Stimulated activated CD4-positive, alpha-beta T cell treated with anti-CD3 and anti-CD28 coated beads, Interleukin-1b, Interleukin-23, amount 100 ng/mL, for 4 hours (primary cell): ENCODE results near the gene NEUROD2.
"Not testable (repeated sequence)": the region's sequence is repeated elsewhere in the genome, so short reads cannot be mapped to it uniquely, and the experiment has no call there.

ENCODE experiments used
- DNase-seq, 2 donors: peaks; one replicate each; pipeline ENCODE4 v3.0.0-alpha.2; 2020; ENCODE audit warnings: low read depth in 2 of 2

NEUROD2 gene

DNA sequence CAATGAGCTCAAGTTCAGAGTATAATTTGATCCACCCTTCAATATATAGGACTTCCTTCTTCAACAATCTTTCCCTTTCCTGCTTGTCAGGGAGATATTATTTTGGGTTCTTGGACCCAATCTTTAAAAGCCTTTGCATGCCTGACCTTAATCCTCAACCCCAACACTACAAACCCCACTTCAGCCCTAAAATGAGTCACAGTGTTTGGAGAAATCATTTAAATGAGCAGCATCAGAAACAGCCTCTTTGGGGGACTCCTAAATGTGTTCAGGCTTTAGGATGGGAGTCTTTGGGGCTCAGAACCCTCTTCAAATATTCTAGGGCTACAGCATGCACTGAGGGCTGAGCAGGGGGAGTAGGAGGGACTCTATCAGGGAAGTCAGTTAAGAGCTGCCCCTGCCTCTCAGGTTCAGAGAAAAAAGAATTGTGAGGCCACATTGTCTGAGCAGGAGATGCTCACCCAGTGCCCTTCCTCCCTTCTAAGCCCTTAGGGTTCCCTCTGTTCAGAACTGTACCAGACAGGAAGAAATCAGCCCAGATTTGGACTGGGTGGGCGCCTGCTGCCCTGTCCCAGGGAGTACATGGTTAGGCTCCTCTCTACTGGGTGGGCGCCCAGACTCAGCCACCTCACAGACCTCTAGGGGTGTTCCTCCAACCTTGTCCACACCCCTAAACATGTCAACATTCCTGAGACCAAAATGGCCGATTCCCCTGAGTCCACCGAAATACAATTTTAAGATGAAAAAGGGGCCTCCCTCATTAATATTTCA lies 5.0 kb downstream of the NEUROD2 start:
- DNase-seq = no peak

DNA sequence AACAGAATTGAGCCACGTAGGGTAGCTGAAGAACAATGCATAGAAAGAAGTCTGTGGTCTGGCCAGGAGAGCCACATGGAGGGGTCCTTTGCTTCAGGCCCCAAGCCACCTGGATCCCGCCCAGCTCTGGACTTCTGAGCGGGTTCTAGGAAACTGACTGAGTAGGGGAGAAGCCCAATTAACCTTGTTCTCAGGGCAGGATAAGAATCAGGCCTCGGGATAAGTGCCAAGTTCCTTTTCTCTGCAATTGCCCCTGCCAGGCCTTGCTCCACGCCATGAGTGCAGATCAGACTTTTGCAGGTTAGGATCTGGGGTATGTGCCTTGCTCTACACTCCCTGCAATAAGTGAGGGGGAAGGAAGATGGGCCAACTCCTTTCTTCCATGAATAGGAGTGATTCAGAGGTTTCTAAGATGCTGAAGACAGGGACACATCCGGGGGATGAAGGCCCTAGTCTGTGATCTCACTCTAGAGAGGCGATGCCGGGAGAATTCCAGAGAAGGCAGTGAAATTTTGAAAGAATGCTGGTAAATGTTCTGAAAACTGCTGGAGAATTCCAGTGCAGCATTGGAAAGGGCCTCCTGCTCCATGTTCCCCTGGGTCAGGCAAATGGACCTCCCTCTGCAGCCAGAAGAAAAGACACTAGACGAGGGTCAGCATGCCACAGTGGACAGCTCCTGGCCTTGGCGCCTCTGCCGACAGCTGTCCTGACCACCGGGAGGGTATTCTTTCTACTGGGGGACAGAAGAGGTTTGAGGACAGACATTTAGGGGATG lies 5.8 kb downstream of the NEUROD2 start:
- no peak for DNase-seq

DNA sequence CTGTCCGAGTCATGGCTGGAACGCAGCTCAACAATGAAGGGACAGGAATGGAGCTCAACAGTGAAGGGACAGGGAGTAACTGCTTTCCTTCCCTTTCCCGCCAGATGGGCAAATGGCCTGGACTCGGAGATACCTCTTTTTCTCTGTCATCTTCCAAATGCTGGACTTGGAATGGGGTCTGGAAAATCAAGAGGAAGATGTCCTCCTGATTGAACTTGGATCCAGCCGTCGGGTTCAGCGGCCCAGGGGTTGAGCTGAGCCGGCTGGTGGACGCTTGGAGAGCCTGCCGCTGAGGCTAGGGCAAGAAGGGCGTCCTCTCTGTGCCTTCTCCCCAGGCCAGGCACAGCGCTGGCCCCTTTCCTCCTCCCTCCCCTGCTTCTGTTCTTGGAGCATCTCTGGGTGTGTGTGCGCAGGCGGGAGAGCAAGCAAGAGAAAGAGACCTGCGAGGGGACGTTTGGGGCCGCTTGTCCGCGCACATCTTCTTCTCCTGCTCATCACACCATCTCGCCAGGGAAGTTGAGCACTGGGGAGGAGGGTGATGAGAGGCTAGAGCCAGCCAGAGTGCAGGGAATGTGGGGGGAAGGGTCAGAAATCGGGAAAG lies 6.6 kb downstream of the NEUROD2 start:
- DNase-seq = no peak

DNA sequence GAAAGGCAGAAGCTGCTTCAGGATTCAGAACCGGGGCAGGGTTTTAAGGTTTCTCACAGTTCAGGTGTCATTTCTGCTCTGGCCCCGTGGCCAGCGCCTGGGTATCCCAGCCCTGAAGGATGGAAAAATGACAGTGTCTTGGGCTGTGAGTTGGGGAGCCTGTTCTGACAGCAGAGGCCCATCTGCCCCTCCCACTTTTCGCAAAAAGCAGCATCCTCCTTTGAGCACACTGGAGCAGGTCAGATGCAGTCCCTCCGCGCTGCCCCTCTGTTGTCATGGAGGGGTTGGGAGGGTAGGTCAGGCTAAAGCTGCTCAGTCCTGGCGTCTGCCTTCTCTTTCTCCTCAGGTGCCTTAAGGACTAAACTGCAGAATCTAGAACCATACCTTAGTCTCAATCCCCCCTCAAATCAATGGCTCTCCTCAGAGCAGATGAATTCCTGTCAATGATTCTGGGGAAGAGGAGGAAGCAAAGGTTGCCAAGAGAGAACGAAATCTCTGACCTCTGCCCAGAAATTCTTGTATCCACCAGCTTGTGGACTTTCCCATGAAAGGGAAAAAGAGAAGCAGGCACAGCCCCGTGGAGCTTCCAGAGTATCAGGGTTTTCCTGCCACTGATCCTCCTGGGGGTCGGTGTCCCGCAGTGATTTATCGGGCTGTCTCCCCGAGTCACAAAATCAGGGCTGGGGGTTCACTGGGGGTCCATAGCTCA lies 7.3 kb downstream of the NEUROD2 start:
- DNase-seq = no peak

DNA sequence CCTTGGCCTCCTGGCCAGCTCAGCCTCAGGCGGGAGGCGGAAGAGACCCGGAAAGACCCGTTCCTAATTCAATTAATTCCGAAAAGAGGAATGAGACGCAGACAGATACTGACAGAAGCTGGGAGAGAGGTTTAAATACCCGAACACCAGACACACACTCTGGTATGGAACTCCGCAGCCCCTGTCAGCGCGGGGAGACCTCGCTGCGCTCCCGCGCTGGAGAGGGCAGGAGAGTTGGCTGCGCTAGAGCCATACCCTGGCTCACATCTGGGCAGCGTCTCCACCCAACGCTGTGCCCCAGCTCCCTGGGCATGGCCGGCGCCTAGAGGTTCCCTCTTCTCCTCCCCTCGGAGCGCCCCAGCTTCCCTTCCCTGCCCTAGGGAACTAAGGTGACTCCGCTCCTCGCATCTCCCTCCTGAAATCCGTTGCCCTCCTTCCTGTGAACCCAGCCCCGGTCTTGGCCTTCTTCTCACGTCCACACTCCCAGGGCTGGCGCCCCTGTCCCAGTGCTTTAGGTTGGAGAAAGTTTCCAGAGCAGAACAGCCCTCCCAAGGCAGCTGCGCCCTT lies 8.0 kb downstream of the NEUROD2 start:
- no peak for DNase-seq

DNA sequence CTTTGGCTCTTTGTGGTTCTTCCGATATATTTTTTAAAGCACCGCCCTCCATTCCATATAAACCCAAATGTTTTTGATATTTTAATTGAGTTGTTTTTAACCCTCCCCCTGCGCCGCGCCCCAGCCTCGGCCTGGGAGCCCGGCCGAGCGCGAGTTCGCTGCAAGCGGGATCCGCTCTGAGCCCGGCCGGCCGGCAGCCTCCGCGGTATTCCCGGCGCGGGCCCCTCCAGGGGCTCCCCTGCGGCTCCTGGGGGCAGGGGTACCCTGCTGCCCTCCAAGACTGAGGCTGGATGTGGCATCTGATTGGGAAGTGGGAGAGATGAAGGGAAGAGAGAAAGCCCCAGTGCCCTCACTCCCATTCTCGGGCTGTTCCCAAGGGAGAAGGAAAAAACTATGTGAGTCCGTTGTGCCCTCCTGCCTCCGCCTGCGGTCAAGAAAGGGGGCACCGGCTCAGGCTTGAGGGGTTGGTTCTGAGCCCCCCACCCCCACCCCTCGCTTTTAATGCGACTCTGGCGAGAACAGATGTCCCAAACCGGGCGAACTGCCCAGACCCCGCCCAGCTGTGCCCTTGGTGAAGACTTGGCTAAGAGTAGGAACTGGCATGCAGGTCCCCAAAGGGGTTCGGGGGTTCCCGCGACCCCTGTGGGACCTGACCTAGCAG lies 8.6 kb downstream of the NEUROD2 start:
- no peak for DNase-seq

DNA sequence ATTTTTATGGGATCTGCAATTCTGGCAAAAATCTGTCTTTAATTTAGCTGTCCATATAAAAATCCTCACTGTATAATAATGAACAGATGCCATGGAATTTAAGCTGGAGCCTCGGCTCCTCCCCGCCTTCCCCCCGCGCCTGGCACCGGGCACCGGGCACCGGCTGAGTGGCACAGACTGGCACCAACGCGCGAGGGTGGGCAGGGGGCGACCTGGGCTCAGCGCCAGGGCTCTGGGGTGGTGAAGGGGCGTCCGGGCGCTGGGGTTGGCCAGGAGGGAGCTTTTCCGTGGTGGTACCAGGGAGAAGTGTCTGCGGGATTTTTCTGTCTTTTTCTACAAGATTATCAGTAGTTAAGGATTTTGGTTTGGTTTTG lies 9.1 kb downstream of the NEUROD2 start:
- no peak for DNase-seq

DNA sequence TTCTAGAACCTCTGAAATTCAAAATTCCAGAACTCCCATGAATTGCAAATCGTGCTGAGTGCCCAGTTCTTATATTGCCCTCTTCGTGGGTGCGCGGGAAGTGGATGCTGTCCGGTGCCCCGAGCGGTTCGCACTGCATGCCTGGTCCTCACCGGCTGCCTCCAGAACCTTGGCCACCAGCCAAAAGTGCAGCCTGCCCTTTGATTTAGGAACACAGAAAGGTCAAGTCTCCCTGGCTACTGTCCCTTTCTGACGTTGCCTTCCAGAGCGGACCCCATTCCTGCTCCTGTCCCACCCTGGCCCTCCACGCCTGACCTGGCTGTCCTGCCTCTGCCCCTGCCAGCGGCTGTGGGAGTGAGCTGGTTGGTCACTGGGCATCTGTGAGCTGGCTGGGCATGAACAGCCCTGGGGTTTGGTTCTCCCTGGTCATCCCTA lies 9.7 kb downstream of the NEUROD2 start:
- DNase-seq = no peak

DNA sequence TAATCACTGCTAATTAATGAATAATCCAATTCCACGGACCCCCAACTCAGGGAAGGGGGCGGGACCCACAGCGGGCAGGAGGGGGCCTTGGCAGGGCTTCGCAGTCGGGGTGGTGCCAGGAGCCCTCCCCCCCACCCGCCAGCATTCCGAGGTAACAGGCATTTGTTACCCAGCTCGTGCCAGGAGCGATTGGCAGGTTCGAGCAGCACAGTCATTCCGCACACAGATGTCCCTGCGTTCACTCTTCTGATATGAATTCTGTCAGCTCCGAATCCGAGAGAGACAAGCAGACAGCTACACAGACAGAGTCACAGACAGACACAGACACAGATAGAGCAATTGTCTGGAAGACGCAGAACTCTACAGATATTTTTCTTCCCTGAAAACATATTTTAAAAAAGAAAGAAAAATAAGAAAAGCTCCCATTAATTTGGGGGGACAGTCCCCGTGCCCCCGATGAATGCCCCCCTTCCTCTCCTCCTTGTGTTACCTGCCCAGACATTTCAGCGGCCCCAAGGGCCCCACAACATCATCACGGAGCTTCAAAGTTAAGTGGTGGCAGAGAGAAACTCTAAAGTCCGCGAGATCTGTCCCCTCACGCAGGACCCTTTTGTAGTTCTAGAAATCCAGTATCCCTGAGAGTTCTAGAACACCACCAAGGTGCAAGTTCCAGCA lies 10.2 kb downstream of the NEUROD2 start:
- DNase-seq = no peak

DNA sequence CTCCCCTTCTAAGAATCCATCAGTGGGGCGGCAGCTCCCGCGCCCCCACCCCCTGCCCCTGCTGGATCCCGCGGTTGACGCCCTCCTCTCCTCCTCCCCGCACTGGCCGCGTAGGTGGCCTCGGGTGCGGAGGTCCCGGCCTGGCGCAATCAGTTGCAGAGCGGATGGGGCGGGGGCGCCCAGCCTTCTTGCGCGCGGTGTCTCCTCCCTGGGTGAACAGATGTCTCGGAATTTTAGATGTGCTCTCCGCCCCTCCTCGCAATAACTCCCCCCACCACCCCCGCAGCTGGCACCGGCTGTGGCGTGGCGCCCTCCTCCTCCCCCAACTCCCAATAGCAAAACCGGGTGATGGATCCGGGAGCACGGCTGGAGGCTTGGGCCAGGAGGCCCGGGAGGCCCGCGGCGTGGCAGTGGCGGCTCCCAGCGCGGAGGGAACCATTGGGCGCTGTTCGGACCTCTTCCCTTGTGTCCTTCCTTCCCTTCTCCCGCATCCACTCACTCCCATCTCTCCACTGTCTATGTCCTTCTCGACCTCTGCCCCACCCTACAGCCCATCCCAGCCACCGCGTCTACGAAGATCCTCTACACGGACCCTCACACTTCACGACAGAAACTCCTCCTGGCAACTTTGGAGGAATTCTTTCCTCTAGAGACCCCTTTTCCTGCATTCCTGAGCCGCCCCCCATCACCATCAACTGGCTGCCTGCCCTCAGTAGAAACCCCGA lies 11.0 kb downstream of the NEUROD2 start:
- no peak for DNase-seq

DNA sequence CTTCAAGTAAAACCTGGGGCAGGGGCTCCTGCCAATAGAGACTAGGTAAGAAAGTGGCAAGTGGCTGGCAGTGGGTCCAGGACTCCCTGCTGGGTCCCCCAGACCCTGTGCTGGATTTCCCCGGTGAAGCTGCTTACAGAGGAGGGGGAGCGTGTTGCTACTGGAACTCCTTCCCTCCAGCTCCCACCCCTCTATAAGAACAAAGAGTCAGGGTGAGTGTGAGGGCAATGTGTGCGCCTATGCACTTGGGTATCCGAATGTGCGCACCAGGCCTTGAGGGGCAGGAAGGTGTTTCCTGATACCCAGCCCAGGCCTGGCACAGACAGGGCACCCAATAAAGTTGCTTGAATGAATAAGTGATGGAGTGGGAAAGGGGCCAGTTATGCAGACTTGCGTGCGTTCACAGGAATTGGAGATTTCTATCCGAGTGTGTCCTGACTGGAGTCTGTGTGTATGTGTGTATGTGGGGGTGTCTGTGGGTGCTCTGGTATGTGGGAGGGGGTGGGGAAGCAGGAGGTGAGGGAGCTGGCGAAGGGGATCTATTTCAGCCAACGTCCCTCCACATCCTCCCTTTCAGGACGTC lies 11.7 kb downstream of the NEUROD2 start:
- DNase-seq = no peak

DNA sequence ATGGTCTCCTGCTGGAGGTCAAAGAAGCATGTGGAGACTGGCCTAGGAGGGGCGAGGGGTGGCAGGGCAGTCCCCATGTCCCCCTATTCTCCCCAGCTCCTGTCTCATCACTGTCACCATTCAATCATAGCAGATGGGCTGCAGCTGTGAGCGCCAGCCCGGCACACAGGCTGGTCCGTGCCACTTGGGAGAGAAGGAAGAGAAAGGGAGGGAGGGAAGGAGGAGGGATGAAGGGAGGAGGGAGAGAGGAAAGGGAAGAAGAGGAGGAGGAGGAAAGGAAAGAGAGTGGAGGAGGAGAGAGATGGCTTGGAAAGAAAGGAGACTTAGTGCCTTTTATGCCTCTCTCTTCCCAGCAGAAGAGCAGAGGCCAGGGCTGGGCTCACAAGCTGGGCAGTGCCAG lies 12.4 kb downstream of the NEUROD2 start:
- DNase-seq = no peak

DNA sequence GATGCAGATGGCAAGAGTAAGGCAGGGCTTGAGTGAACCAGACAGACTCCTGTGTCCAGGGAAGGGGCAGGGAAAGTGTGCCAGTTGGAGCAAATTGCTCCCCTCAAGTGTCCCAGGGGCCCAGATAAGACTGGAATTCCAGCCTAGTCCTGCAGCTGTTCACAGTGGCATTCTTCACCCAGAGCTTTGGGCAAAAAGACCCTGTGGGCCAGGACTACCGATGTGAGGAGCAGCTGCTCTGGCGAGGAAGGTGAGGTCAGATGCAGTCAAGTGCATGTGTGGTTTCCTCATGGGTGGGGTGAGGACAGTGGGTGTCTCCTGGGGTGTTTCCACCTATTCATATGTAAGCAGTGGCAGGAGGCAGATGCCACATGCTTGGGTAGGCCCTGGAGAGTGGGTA lies 14.3 kb downstream of the NEUROD2 start:
- no peak for DNase-seq

DNA sequence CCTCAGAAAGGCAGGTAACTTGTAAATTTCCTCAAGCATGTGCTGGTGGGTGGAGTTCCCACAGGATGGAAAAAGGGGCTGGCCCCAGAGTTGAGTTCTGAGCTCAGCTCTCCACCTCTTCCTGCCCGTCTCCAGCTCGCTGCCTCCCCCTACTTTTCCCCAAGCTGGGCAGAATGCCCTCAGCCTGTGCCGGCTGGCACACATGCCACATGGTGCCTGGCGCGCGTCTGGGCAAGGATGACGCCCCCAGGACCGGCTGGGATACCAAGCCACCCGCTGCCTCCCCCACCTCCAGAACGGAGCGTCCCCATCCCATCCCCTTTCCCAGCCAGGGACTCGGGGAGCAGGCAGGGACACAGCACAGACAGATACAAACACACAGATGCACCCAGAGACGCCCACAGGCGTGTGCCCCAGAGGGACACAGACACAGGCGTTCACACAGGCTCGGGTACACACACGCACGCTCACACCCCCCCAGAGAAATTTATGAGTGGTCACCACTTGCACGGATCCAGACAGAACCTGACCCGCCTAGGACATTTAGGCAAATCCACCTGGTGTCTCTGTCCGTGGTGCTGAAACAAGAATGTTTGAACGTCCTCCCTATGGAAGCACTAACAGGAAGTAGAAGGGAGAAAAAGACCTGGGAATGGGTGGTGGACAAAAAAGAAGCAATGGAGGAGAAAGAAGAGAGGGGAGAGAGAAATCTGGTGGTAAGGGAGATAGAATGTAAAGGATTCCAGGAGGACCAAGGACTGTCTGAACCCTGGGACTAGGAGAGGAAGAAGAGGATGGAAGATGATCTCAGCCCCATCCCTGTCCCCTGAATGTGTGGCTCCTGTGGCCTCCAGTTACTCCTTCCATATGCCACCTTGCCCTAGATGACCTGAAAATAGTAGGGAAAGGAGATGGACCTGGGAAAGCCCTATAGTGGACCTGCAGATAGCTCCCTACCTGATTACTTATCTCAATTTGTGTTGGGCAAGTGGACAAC lies 15.5 kb downstream of the NEUROD2 start:
- no peak for DNase-seq

DNA sequence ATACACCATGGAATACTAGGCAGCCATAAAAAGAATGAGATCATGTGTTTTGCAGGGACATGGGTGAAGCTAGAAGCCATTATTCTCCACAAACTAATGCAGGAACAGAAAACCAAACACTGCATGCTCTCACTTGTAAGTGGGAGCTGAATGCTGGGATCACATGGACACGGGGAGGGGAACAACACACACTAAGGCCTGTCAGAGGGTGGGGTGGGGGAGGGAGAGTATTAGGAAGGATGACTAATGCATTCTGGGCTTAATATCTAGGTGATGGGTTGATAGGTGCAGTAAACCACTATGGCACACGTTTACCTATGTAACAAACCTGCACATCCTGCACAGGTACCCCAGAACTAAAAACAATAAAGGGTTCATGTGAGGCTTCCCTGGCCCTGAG lies 17.5 kb downstream of the NEUROD2 start:
- not testable (repeated sequence) for DNase-seq

DNA sequence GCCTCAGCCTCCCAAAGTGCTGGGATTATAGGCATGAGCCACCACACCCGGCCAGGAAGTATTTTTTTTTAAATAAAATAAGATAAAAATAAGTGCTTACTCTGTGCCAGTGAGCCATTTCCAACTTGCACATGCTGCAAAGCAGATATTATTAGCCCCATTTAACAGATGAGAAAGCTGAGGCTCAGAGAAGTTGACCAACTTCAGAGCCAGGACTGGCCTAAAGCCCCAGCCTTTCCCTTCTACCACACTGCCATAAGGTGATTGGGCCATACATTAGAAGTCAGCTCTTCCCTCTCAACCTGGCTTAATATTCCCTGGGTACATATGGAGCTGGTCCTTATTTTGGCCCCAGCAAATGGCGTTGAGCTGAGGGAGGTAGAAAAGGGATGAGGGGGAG lies 25.1 kb downstream of the NEUROD2 start:
- no peak for DNase-seq

DNA sequence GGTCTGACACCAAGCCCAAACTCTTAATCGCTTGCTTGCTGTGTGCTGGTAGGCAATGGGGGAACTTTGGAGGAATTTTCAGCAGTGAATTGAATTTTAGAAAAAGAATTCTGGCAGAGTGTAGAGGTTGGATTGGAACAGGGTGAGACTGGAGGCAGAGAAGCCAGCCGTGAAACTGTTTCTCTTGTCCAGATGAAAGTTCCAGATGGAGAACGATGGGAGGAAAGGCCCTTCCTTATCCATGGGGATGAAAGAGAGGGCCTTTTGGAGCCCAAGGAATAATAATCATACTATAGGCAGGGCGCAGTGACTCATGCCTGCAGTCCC lies 26.0 kb downstream of the NEUROD2 start:
- DNase-seq = no peak

DNA sequence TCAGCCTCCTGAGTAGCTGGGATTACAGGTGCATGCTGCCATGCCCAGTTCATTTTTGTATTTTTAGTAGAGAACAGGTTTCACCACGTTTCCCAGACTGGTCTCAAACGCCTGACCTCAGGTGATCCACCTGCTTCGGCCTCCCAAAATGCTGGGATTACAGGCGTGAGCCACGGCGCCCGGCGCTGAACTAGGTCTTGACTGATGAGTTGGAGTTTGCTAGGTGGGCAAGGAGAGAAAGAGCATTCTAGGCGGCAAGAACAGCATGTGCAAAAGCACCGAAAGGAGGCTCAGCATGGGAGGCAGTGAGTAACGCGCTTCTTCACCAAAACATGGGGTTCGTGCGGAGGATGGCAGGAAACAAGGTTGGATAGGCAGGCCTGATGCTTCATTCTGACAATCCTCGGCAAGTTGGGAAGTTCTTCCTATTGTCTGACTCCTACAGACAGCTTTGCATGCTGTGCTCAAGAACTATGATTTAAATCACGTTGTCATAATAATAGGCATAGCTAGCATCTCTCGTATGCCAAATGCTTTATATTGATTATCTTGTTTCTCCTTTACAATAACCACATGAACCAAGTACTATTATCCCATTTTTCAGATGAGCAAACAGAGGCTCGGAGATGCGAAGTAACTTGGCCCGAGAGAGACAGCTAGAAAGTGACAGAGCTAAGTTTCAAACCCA lies 26.5 kb downstream of the NEUROD2 start:
- DNase-seq = no peak
